H1 (cell line): Measurements from ENCODE around the gene IL17RD. TPM values are rescaled to one million over a fixed set of nuclear protein-coding genes. Genes with fewer than 3 reads are reported as not detected.
A peak's percentile ranks its signal among the peaks of the same experiment; 100 is the strongest.

Experiments
- CTCF ChIA-PET: fragments of 300-600 bp; sonication (Branson Sonifier 250); formaldehyde crosslinking; loops from one replicate; lab custom pipeline; 2021; ENCODE audit not compliant: partially characterized antibody; lab: Charles Lee
- POLR2A ChIA-PET: fragments of 300-600 bp; sonication (Branson Sonifier 250); formaldehyde crosslinking; loops from one replicate; lab custom pipeline; 2021; ENCODE audit warnings: inconsistent platforms; ENCODE audit not compliant: partially characterized antibody; lab: Charles Lee
- DNase-seq, 2 experiments: peaks; one replicate each; pipeline versions ENCODE4 v3.0.0 to v3.0.0-alpha.2; 2010 to 2022; ENCODE audit warnings: low spot score in 2 of 2, low read depth in 1 of 2, mixed read lengths in 1 of 2
- FAIRE-seq: peaks from 2 replicates; lab custom pipeline; 2011; peaks lifted over from hg19 to GRCh38; lab: Jason Lieb, UNC
- H2AFZ ChIP-seq: 2 replicates; pipeline ENCODE4 v1.8.1; 2012; ENCODE audit warnings: low read length, inconsistent platforms
- H2AK5ac ChIP-seq: 2 replicates; pipeline ENCODE4 v1.6.1; 2013; ENCODE audit warnings: low read depth, low read length
- H2BK120ac ChIP-seq: replicated peaks from 2 replicates; pipeline ENCODE3; 2013; ENCODE audit warnings: low read depth, low read length, inconsistent platforms
- H2BK12ac ChIP-seq: 2 replicates; pipeline ENCODE4 v1.6.1; 2013; ENCODE audit warnings: low read depth, low read length
- H2BK15ac ChIP-seq: 2 replicates; pipeline ENCODE4 v1.6.1; 2013; ENCODE audit warnings: low read length
- H2BK20ac ChIP-seq: 2 replicates; pipeline ENCODE4 v1.6.1; 2013; ENCODE audit warnings: low read length
- H2BK5ac ChIP-seq: 2 replicates; pipeline ENCODE4 v1.6.1; 2013; ENCODE audit warnings: low read depth, low read length
- H3K14ac ChIP-seq: 2 replicates; pipeline ENCODE4 v1.6.1; 2013; ENCODE audit warnings: inconsistent platforms; ENCODE audit not compliant: insufficient read length
- H3K18ac ChIP-seq: 2 replicates; pipeline ENCODE4 v1.6.1; 2013; ENCODE audit warnings: low read length; ENCODE audit errors: extremely low read depth
- H3K23ac ChIP-seq: 2 replicates; pipeline ENCODE4 v1.6.1; 2013; ENCODE audit warnings: inconsistent platforms; ENCODE audit not compliant: insufficient read length
- H3K23me2 ChIP-seq: 2 replicates; pipeline ENCODE4 v1.6.1; 2013; ENCODE audit warnings: low read depth, low read length
- H3K27ac ChIP-seq: 2 replicates; pipeline ENCODE4 v1.6.1; 2011; ENCODE audit warnings: low read depth, low read length, inconsistent platforms
- H3K27me3 ChIP-seq, 4 experiments: replicated peaks in 1 of 4; 1 replicate in 1 of 4; 2 replicates in 3 of 4; pipeline versions ENCODE4 v1.6.1 to v1.8.1; 2011 to 2013; ENCODE audit warnings: low read length in 3 of 4, mild to moderate bottlenecking in 3 of 4, inconsistent platforms in 2 of 4, mixed read lengths in 2 of 4, moderate library complexity in 1 of 4; ENCODE audit not compliant: control insufficient read depth in 3 of 4, insufficient read depth in 3 of 4; ENCODE audit errors: extremely low read depth in 1 of 4
- H3K36me3 ChIP-seq, 4 experiments: 2 replicates each; pipeline versions ENCODE4 v1.6.1 to v1.8.1; 2011 to 2013; ENCODE audit warnings: mild to moderate bottlenecking in 4 of 4, low read length in 3 of 4, moderate library complexity in 2 of 4, control low read depth in 1 of 4, inconsistent platforms in 1 of 4; ENCODE audit not compliant: insufficient read depth in 4 of 4, control insufficient read depth in 2 of 4
- H3K4ac ChIP-seq: replicated peaks from 2 replicates; pipeline ENCODE3; 2013; ENCODE audit warnings: low read length, low read depth, mixed read lengths, inconsistent platforms; ENCODE audit not compliant: insufficient read length
- H3K4me1 ChIP-seq, 4 experiments: replicated peaks in 1 of 4; 1 replicate in 1 of 4; 2 replicates in 3 of 4; pipeline versions ENCODE4 v1.6.1 to v1.8.1; 2011 to 2013; ENCODE audit warnings: low read length in 3 of 4, inconsistent platforms in 2 of 4, mixed read lengths in 1 of 4; ENCODE audit not compliant: insufficient read depth in 4 of 4, control insufficient read depth in 3 of 4
- H3K4me2 ChIP-seq, 2 experiments: 2 replicates each; pipeline versions ENCODE4 v1.6.1 to v1.8.1; 2011 to 2013; ENCODE audit warnings: low read depth in 2 of 2, low read length in 2 of 2, control low read depth in 1 of 2, inconsistent platforms in 1 of 2, mild to moderate bottlenecking in 1 of 2; ENCODE audit not compliant: insufficient read depth in 1 of 2
- H3K4me3 ChIP-seq, 4 experiments: fragments of 200-600, 300-600 bp in 1 of 4; sonication (generic), shearing (Covaris generic), sonication (Bioruptor Twin) in 1 of 4; 2 replicates each; pipeline versions ENCODE4 v1.5.1 to v1.8.1; 2011 to 2016; ENCODE audit warnings: low read length in 4 of 4, low read depth in 3 of 4, control low read depth in 2 of 4, inconsistent platforms in 2 of 4, mild to moderate bottlenecking in 2 of 4, mixed read lengths in 1 of 4, moderate library complexity in 1 of 4; ENCODE audit not compliant: insufficient read depth in 2 of 4; ENCODE audit errors: extremely low read depth in 1 of 4
- H3K56ac ChIP-seq: replicated peaks from 2 replicates; pipeline ENCODE3; 2013; ENCODE audit warnings: low read depth, mild to moderate bottlenecking, mixed read lengths, low read length, inconsistent platforms; ENCODE audit not compliant: insufficient read length
- H3K79me1 ChIP-seq: 2 replicates; pipeline ENCODE4 v1.6.1; 2013; ENCODE audit warnings: low read depth, low read length, control low read depth
- H3K79me2 ChIP-seq, 2 experiments: 2 replicates each; pipeline versions ENCODE4 v1.6.1 to v1.8.1; 2012 to 2013; ENCODE audit warnings: low read length in 2 of 2, mild to moderate bottlenecking in 2 of 2, inconsistent platforms in 1 of 2; ENCODE audit not compliant: insufficient read depth in 2 of 2, control insufficient read depth in 1 of 2
- H3K9ac ChIP-seq, 4 experiments: replicated peaks in 1 of 4; 1 replicate in 1 of 4; 2 replicates in 3 of 4; pipeline versions ENCODE4 v1.6.1 to v1.8.1; 2011 to 2013; ENCODE audit warnings: low read depth in 3 of 4, low read length in 3 of 4, control low read depth in 2 of 4, mild to moderate bottlenecking in 2 of 4, moderate library complexity in 2 of 4, inconsistent platforms in 1 of 4; ENCODE audit errors: extremely low read depth in 1 of 4
- H3K9me3 ChIP-seq, 2 experiments: 2 replicates each; pipeline versions ENCODE4 v1.6.1 to v1.8.1; 2012 to 2013; ENCODE audit warnings: mild to moderate bottlenecking in 2 of 2, moderate library complexity in 2 of 2, control low read depth in 1 of 2, inconsistent platforms in 1 of 2, low read depth in 1 of 2, low read length in 1 of 2, mixed read lengths in 1 of 2; ENCODE audit not compliant: insufficient read depth in 2 of 2
- H4K20me1 ChIP-seq, 2 experiments: replicated peaks in 1 of 2; 2 replicates each; pipeline versions ENCODE3 to v1.8.1; 2011 to 2013; ENCODE audit warnings: inconsistent platforms in 2 of 2, low read length in 2 of 2, mild to moderate bottlenecking in 1 of 2; ENCODE audit not compliant: insufficient read depth in 2 of 2, control insufficient read depth in 1 of 2
- H4K5ac ChIP-seq: 2 replicates; pipeline ENCODE4 v1.6.1; 2013; ENCODE audit warnings: low read length, low read depth, mixed read lengths, inconsistent platforms; ENCODE audit not compliant: insufficient read length
- H4K8ac ChIP-seq: 2 replicates; pipeline ENCODE4 v1.8.0; 2013; ENCODE audit warnings: mild to moderate bottlenecking, moderate library complexity, low read length, inconsistent platforms; ENCODE audit not compliant: insufficient read depth; ENCODE audit errors: extremely low read depth
- H4K91ac ChIP-seq: replicated peaks from 2 replicates; pipeline ENCODE3; 2013; ENCODE audit warnings: low read length, mixed read lengths, inconsistent platforms; ENCODE audit not compliant: insufficient read length
- ASH2L ChIP-seq: fragments of 200-600, 300-600 bp; sonication (generic); IDR thresholded peaks from one replicate; pipeline ENCODE4 v1.7.1; 2017; ENCODE audit warnings: low read length
- BRCA1 ChIP-seq: IDR thresholded peaks from 2 replicates; pipeline ENCODE4 v1.6.1; 2012; ENCODE audit warnings: low read depth, low read length, improper control_type of control experiment
- CTCF ChIP-seq, 3 experiments: IDR thresholded peaks; 1 replicate in 2 of 3; 2 replicates in 1 of 3; pipeline versions ENCODE4 v1.5.1 to v1.6.1; 2011; ENCODE audit warnings: low read length in 3 of 3, mild to moderate bottlenecking in 3 of 3, inconsistent platforms in 2 of 3, low read depth in 1 of 3, moderate library complexity in 1 of 3; ENCODE audit not compliant: insufficient read depth in 1 of 3; ENCODE audit errors: control extremely low read depth in 1 of 3
- EZH2 ChIP-seq: fragments of 200-600 bp; sonication (generic); IDR thresholded peaks from 2 replicates; pipeline ENCODE4 v1.7.1; 2012; ENCODE audit warnings: low read depth, mild to moderate bottlenecking, moderate library complexity, low read length, inconsistent platforms; ENCODE audit not compliant: severe bottlenecking
- HDAC2 ChIP-seq, 2 experiments: fragments of 300-600 bp in 1 of 2; sonication (generic) in 1 of 2; IDR thresholded peaks; 2 replicates each; pipeline ENCODE4 v1.6.1; 2011 to 2012; ENCODE audit warnings: low read depth in 2 of 2, low read length in 2 of 2, mild to moderate bottlenecking in 2 of 2, moderate library complexity in 2 of 2, borderline replicate concordance in 1 of 2, inconsistent platforms in 1 of 2
- SIN3A ChIP-seq, 2 experiments: IDR thresholded peaks in 1 of 2; conservative IDR thresholded peaks in 1 of 2; 2 replicates each; pipeline ENCODE4 v1.6.1; 2011 to 2012; ENCODE audit warnings: low read length in 2 of 2, improper control_type of control experiment in 1 of 2, low read depth in 1 of 2, mild to moderate bottlenecking in 1 of 2
- WGBS, 2 experiments: shearing (Covaris generic) in 1 of 2; methylation state at CpG; one replicate each; pipeline versions ENCODE4 v1.1.6 to v1.1.7; 2013 to 2015; ENCODE audit warnings: low lambda C conversion rate in 2 of 2, mixed read lengths in 2 of 2, inconsistent platforms in 1 of 2, low coverage in 1 of 2, missing lambda C conversion rate in 1 of 2; ENCODE audit not compliant: insufficient replicate concordance in 2 of 2, insufficient coverage in 1 of 2, insufficient read length in 1 of 2; ENCODE audit errors: extremely low coverage in 1 of 2, missing lambda C conversion rate in 1 of 2; 5-methylcytosine and 5-hydroxymethylcytosine counted together
- polyA plus RNA-seq, 7 experiments: library from polyadenylated mRNA; depleted of rRNA in 3 of 7; stranded (reverse) in 5 of 7; unstranded in 2 of 7; fragments of >200 nt in 5 of 7; fragments of 200-250 nt in 2 of 7; gene quantifications; 1 replicate in 5 of 7; 2 replicates in 1 of 7; 4 replicates in 1 of 7; pipeline versions ENCODE4 v1.2.1 to v1.2.3, GENCODE V29; 2011 to 2013; ENCODE audit warnings: missing spikeins in 2 of 7, mixed read lengths in 2 of 7
- total RNA-seq: library from RNA; stranded (reverse); fragmentation: NEBNext Ultra II Directional; extraction: Animal tissue kit (Norgen Biotek cat#: 25700); gene quantifications from 2 replicates; pipeline ENCODE4 v1.2.1, GENCODE V29; 2021
- TF ChIP-seq, protein P1 (sequence below): IDR thresholded peaks from 2 replicates; pipeline ENCODE4 v1.6.1; 2012; ENCODE audit warnings: inconsistent platforms

IL17RD gene
- total and polyA plus RNA-seq, 2 of the 8 experiments (the other 6 are each of a cell fraction or from before 2014, with no cell fraction given) = 10.9 to 48.9 TPM

GRCh38 chr3:57164217-57164656 lies 916 bp downstream of the IL17RD start:
- no peak for DNase-seq
- Histone ChIP-seq H3K36me3 (no peaks in the 10 kb centered on the region), H4K5ac (no peak overlapping the region), H4K20me1 (peaks cover 5 to 13% of the 10 kb centered on the region in 2 experiments), H3K56ac (peak overlapping the region; percentile 36), H3K4me1 (peaks cover 10 to 45% (median 30%) of the 10 kb centered on the region in 4 experiments), H4K91ac (peak overlapping the region; percentile 68), H2AK5ac (no peak overlapping the region), H3K9ac (peak overlapping the region; percentile 29 to 70 (median 48); a peak in 5 of 7 replicates), H3K9me3 (no peaks in the 10 kb centered on the region), H4K8ac (no peak overlapping the region; the same call in 1 of the 2 replicates), H3K18ac (peak overlapping the region; percentile 64; the same call in 1 of the 2 replicates), H2AFZ (peak overlapping the region; percentile 36; the same call in 1 of the 2 replicates), H3K23me2 (peaks cover 9% of the 10 kb centered on the region), H3K4ac (peak overlapping the region; percentile 71), H3K4me3 (peak overlapping the region; percentile 67 to 83 (median 72)), H3K14ac (no peak overlapping the region), H2BK20ac (no peak overlapping the region), H3K23ac (no peak overlapping the region), H2BK12ac (peak overlapping the region; percentile 86), H2BK5ac (peak overlapping the region; percentile 76; the same call in 1 of the 2 replicates), H3K27ac (no peak overlapping the region), H3K79me2 (peaks cover 0 to 23% of the 10 kb centered on the region in 2 experiments; a peak in 2 of 4 replicates), H3K79me1 (peaks cover 4% of the 10 kb centered on the region; the same call in 1 of the 2 replicates), H2BK120ac (peak overlapping the region; percentile 68), H2BK15ac (no peak overlapping the region; the same call in 1 of the 2 replicates), H3K27me3 (peaks cover 6 to 33% (median 24%) of the 10 kb centered on the region in 4 experiments), H3K4me2 (peak overlapping the region; percentile 92 to 99)
- CTCF ChIA-PET = interaction anchor here (0.5 to 4.8 kb wide), 7 partner anchors 12 to 63 kb away, joined by 3 to 27 read pairs (median 4); no protein-coding TSS in a partner anchor
- POLR2A ChIA-PET = interaction anchor here (0.8 to 3.2 kb wide), 8 partner anchors 15 to 48 kb away, joined by 3 to 12 read pairs (median 4); no protein-coding TSS in a partner anchor
- 1% methylated on average over 30 of the region's 30 CpGs; no CpG with 5 or more reads in 1 of the 2 experiments for WGBS, 2 experiments
- FAIRE-seq = no peak
- TF ChIP-seq, protein P1, sequence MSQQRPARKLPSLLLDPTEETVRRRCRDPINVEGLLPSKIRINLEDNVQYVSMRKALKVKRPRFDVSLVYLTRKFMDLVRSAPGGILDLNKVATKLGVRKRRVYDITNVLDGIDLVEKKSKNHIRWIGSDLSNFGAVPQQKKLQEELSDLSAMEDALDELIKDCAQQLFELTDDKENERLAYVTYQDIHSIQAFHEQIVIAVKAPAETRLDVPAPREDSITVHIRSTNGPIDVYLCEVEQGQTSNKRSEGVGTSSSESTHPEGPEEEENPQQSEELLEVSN = peak; percentile 54; the same call in 1 of the 2 replicates
- no peak for TF ChIP-seq CTCF (IDR thresholded peaks at IDR 0.05; ENCODE audit: control extremely low read depth in 1 of 3, insufficient read depth in 1 of 3, low read depth in 1 of 3, low read length in 3 of 3)
- peak in 1 of 2 experiments; percentile 20; a peak in 1 of 4 replicates for TF ChIP-seq HDAC2 (IDR thresholded peaks at IDR 0.05; ENCODE audit: borderline replicate concordance in 1 of 2, low read depth in 2 of 2, low read length in 2 of 2)
- no peak for TF ChIP-seq BRCA1
- peak; percentile 64 for TF ChIP-seq ASH2L
- peak; percentile 54 for TF ChIP-seq EZH2
- TF ChIP-seq SIN3A (conservative IDR thresholded peaks at IDR 0.05 in 1 of 2, IDR thresholded peaks at IDR 0.05 in 1 of 2; ENCODE audit: low read depth in 1 of 2, low read length in 2 of 2) = peak; percentile 17 to 25; a peak in 1 of 4 replicates
